ENCODE data around the gene CCDC38. TPM values are rescaled to one million over a fixed set of nuclear protein-coding genes. Genes with fewer than 3 reads are reported as not detected.

Gene CCDC38
- total and polyA plus RNA-seq, 10 of the 15 experiments (the other 5 are each of a cell fraction or from before 2014, with no cell fraction given): 0.04 to 0.05 TPM; not detected in 8

DNA sequence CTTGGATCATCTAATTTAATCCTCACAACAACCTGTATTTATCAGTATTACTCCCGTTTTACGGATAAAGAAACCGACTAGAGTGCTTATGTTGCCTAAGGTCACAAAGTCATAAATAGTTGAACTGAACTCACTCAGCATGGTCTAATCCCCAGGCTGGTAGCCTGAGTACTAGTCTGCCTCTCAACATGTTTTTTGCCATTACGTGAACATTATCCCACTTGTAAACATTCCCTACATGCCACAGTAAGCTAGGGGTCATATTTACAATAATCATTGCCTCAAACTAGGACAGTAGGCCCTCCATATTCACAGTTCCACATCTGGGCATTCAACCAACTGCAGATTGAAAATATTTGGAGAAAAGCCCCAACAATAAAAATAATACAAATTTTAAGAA lies 71.5 kb downstream of the CCDC38 start:
- no TSS peak for BruUV-seq (replicated peaks)
- SMC1A ChIA-PET (ENCODE audit: uncharacterized antibody, unreplicated experiment): no interaction called here
- Histone ChIP-seq H3K9me3 (replicated peaks; ENCODE audit: control insufficient read depth, insufficient read depth, low read length) (no peaks in the 10 kb centered on the region), H3K79me2 (ENCODE audit: control insufficient read depth, insufficient read depth, low read length) (no peaks in the 10 kb centered on the region), H3K27ac (ENCODE audit: control insufficient read depth, insufficient read depth) (no peak overlapping the region), H3K27me3 (replicated peaks in 1 of 2; ENCODE audit: control insufficient read depth in 2 of 2, insufficient read depth in 2 of 2, low read length in 1 of 2) (no peaks in the 10 kb centered on the region), H3K4me2 (ENCODE audit: control insufficient read depth, insufficient read depth) (no peak overlapping the region), H4K20me1 (ENCODE audit: control insufficient read depth, insufficient read depth) (no peaks in the 10 kb centered on the region), H3K4me1 (ENCODE audit: control insufficient read depth, insufficient read depth, low read length) (no peaks in the 10 kb centered on the region), H3K4me3 (no peak overlapping the region), H3K9ac (ENCODE audit: control insufficient read depth, insufficient read depth, low read length) (no peak overlapping the region), H3K36me3 (ENCODE audit: control insufficient read depth in 2 of 2, insufficient read depth in 2 of 2, low read length in 1 of 2) (peaks cover 2 to 17% of the 10 kb centered on the region in 2 experiments), H2AFZ (ENCODE audit: control insufficient read depth, low read depth, low read length) (no peak overlapping the region)
- ATAC-seq (no peak), DNase-seq (ENCODE audit: low read depth, low spot score) (no peak), FAIRE-seq (no peak)
- intact Hi-C loops (cut with micrococcal nuclease; ENCODE audit: unreplicated experiment) (no loop called here), in situ Hi-C loops (cut with MboI) (no loop called here)
- RAD21 ChIA-PET (ENCODE audit: unreplicated experiment): interaction anchor here (0.5 kb wide), 1 partner anchor 441 kb away, joined by 4 read pairs; no protein-coding TSS in a partner anchor
- WGBS (ENCODE audit: insufficient coverage, insufficient replicate concordance, low lambda C conversion rate, missing lambda C conversion rate): 97% methylated on average over 4 of the region's 4 CpGs
- POLR2A ChIA-PET: no interaction called here
- CTCF ChIA-PET: no interaction called here
- TF ChIP-seq, protein P1, sequence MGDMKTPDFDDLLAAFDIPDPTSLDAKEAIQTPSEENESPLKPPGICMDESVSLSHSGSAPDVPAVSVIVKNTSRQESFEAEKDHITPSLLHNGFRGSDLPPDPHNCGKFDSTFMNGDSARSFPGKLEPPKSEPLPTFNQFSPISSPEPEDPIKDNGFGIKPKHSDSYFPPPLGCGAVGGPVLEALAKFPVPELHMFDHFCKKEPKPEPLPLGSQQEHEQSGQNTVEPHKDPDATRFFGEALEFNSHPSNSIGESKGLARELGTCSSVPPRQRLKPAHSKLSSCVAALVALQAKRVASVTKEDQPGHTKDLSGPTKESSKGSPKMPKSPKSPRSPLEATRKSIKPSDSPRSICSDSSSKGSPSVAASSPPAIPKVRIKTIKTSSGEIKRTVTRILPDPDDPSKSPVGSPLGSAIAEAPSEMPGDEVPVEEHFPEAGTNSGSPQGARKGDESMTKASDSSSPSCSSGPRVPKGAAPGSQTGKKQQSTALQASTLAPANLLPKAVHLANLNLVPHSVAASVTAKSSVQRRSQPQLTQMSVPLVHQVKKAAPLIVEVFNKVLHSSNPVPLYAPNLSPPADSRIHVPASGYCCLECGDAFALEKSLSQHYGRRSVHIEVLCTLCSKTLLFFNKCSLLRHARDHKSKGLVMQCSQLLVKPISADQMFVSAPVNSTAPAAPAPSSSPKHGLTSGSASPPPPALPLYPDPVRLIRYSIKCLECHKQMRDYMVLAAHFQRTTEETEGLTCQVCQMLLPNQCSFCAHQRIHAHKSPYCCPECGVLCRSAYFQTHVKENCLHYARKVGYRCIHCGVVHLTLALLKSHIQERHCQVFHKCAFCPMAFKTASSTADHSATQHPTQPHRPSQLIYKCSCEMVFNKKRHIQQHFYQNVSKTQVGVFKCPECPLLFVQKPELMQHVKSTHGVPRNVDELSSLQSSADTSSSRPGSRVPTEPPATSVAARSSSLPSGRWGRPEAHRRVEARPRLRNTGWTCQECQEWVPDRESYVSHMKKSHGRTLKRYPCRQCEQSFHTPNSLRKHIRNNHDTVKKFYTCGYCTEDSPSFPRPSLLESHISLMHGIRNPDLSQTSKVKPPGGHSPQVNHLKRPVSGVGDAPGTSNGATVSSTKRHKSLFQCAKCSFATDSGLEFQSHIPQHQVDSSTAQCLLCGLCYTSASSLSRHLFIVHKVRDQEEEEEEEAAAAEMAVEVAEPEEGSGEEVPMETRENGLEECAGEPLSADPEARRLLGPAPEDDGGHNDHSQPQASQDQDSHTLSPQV (IDR thresholded peaks at IDR 0.05): no peak
- TF ChIP-seq FOS (IDR thresholded peaks at IDR 0.05; ENCODE audit: borderline replicate concordance, extremely low read depth, insufficient read length) (no peak), RELA (IDR thresholded peaks at IDR 0.05; ENCODE audit: borderline replicate concordance, partially characterized antibody) (no peak), POLR2AphosphoS5 (IDR thresholded peaks at IDR 0.05; ENCODE audit: low read length) (no peak), RAD51 (IDR thresholded peaks at IDR 0.05) (no peak), EZH2 (IDR thresholded peaks at IDR 0.05; ENCODE audit: borderline replicate concordance, control insufficient read depth, low read depth, low read length) (no peak), KAT2A (conservative IDR thresholded peaks at IDR 0.05; ENCODE audit: control insufficient read depth, low read depth, low read length) (no peak), NR2C2 (IDR thresholded peaks at IDR 0.05; ENCODE audit: borderline replicate concordance, control insufficient read depth, insufficient read length, low read depth) (no peak), NKRF (conservative IDR thresholded peaks at IDR 0.05) (no peak), RELB (IDR thresholded peaks at IDR 0.05; ENCODE audit: low read depth) (no peak), GABPA (IDR thresholded peaks at IDR 0.05; ENCODE audit: low read depth) (no peak), RBBP5 (conservative IDR thresholded peaks at IDR 0.05) (no peak), ZNF274 (IDR thresholded peaks at IDR 0.05; ENCODE audit: insufficient read depth, insufficient read length) (no peak), CBFB (IDR thresholded peaks at IDR 0.05; ENCODE audit: low read depth) (no peak)

Measured in GM12878 (cell line).